Thyroid gland (tissue), 4 donors: ENCODE measurements around the gene ZNF283. TPM values are rescaled to one million over a fixed set of nuclear protein-coding genes. Genes with fewer than 3 reads are reported as not detected.
"Not testable (repeated sequence)": the region's sequence is repeated elsewhere in the genome, so short reads cannot be mapped to it uniquely, and the experiment has no call there.

Experiments
- DNase-seq, 2 donors: peaks; one replicate each; pipeline ENCODE4 v3.0.0-alpha.2; 2019
- H3K27ac ChIP-seq, 3 donors: fragments of 200-600 bp; sonication (generic); 1 replicate in 2 of 3; 2 replicates in 1 of 3; pipeline ENCODE4 v1.5.1; 2016 to 2019; ENCODE audit warnings: mild to moderate bottlenecking in 1 of 3, moderate library complexity in 1 of 3
- H3K27me3 ChIP-seq: fragments of 200-600 bp; sonication (generic); one replicate; pipeline ENCODE4 v1.5.1; 2019
- H3K36me3 ChIP-seq, 2 donors: fragments of 200-600 bp; sonication (generic); one replicate each; pipeline ENCODE4 v1.5.1; 2016 to 2019
- H3K4me1 ChIP-seq, 2 donors: fragments of 200-600 bp; sonication (generic); one replicate each; pipeline ENCODE4 v1.5.1; 2017 to 2019
- H3K4me3 ChIP-seq, 3 donors: fragments of 200-600 bp; sonication (generic); replicated peaks in 1 of 3; 1 replicate in 2 of 3; 2 replicates in 1 of 3; pipeline ENCODE4 v1.5.1; 2016; ENCODE audit warnings: mild to moderate bottlenecking in 1 of 3
- H3K9me3 ChIP-seq: fragments of 200-600 bp; sonication (generic); one replicate; pipeline ENCODE4 v1.5.1; 2017
- POLR2A ChIP-seq, 2 donors: fragments of 450-650 bp; IDR thresholded peaks; one replicate each; pipeline ENCODE4 v1.6.1; 2017; ENCODE audit warnings: antibody characterized with exemption in 2 of 2, mild to moderate bottlenecking in 2 of 2, moderate library complexity in 1 of 2
- WGBS, 2 donors: methylation state at CpG; one replicate each; pipeline ENCODE4 v1.1.5; 2017; 5-methylcytosine and 5-hydroxymethylcytosine counted together
- intact Hi-C: fragments of 100-400 bp; cut with DNase I; formaldehyde crosslinking; loops from one replicate; pipeline ENCODE4 v1.15.1; 2023
- total RNA-seq, 4 donors: library from RNA; depleted of rRNA; stranded (reverse); fragments of >200 nt; gene quantifications; one replicate each; pipeline ENCODE4 v1.2.3, GENCODE V29; 2016
- TF ChIP-seq, protein P1 (sequence below), 6 experiments: fragments of 200-600 bp in 3 of 6; fragments of 450-650 bp in 3 of 6; sonication (generic) in 3 of 6; IDR thresholded peaks; one replicate each; pipeline ENCODE4 v1.5.1; 2016 to 2019; ENCODE audit warnings: antibody characterized with exemption in 6 of 6, mild to moderate bottlenecking in 2 of 6, inconsistent platforms in 1 of 6, moderate library complexity in 1 of 6

ZNF283 gene
- total RNA-seq, 4 donors from 2014 or later = 9.9 to 29.1 (median 18.9) TPM

DNA sequence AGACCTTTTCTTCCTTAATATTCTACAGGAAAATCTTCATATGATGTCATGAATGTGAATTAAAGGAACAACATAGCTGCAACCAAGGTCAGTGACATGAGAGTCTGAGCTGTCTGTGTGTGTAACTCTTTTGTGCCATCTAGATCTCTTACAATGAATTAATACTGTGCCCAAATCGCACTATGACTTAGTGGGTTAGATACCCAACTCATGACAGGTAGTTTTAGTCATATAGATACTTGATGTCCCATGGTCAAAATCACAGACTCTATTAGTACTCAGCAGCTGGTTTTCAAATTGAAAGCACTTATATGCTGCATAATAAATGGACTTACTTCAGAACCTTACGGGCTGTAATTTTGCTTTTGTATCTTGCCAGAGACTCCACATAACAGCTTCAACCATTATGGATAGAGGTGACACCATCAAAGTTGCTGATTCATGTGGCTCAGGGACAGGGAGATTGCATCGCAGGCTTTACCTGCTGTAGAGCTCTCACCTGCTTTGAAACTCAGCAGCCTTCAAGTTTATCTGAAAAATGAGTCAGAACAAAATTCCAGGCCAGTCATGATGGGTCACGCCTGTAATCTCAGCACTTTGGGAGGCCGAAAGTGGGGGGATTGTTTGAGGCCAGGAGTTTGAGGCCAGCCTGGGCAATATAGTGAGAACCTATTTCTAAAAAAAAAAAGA, 12.3 kb upstream of the ZNF283 start:
- TF ChIP-seq, protein P1, sequence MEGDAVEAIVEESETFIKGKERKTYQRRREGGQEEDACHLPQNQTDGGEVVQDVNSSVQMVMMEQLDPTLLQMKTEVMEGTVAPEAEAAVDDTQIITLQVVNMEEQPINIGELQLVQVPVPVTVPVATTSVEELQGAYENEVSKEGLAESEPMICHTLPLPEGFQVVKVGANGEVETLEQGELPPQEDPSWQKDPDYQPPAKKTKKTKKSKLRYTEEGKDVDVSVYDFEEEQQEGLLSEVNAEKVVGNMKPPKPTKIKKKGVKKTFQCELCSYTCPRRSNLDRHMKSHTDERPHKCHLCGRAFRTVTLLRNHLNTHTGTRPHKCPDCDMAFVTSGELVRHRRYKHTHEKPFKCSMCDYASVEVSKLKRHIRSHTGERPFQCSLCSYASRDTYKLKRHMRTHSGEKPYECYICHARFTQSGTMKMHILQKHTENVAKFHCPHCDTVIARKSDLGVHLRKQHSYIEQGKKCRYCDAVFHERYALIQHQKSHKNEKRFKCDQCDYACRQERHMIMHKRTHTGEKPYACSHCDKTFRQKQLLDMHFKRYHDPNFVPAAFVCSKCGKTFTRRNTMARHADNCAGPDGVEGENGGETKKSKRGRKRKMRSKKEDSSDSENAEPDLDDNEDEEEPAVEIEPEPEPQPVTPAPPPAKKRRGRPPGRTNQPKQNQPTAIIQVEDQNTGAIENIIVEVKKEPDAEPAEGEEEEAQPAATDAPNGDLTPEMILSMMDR (IDR thresholded peaks at IDR 0.05) = no peak
- TF ChIP-seq POLR2A (IDR thresholded peaks at IDR 0.05) = no peak
- no peak for DNase-seq
- intact Hi-C loops = no loop called here
- H3K27me3 ChIP-seq = no peaks in the 10 kb centered on the region
- H3K27ac ChIP-seq = no peak overlapping the region
- H3K4me1 ChIP-seq = no peaks in the 10 kb centered on the region
- H3K36me3 ChIP-seq = no peaks in the 10 kb centered on the region
- no peaks in the 10 kb centered on the region for H3K9me3 ChIP-seq
- 76 to 81% methylated on average over 5 of the region's 5 CpGs for whole genome bisulfite sequencing, 2 donors
- no peak overlapping the region for H3K4me3 ChIP-seq

DNA sequence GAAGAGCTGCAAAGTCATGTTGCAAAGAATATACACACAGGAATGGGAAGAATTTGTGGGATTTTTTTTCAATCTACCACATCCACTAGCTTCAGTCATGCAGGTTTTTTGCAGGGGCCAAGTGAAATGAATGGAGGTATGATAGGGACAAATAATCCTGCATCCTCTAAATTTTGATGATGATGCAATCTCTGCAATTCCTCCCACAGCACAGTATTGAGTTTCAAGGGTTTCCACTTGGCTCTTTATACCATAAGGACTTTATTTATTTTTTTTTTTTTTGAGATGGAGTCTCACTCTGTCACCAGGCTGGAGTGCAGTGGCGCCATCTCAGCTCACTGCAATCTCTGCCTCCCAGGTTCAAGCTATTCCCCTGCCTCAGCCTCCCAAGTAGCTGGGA, 9.7 kb upstream of the ZNF283 start:
- H3K9me3 ChIP-seq, H3K4me1 ChIP-seq, H3K36me3 ChIP-seq, intact Hi-C loops, H3K27me3 ChIP-seq, H3K4me3 ChIP-seq, H3K27ac ChIP-seq, DNase-seq: not testable (repeated sequence)
- 83 to 96% methylated on average over 1 of the region's 1 CpG for WGBS, 2 donors

DNA sequence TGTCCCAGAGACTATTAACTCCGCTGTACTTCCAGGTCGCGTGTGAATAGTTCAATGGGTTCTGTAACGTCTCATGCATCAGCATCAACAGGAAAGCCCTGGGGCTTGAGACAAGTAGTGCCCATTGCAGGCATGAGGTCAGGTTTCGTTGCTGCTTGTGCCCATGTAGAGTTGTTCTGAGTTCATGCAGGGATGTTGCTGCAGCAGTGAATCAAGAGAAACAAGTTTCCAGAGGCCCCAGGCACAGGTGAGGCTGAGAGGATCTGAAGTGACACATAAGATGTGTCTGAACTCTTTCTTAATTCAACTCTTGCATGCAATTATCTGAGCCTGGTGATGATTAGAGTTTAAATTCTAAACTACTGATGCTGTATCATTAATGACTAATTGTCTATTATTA, 8.6 kb upstream of the ZNF283 start:
- TF ChIP-seq, protein P1 (IDR thresholded peaks at IDR 0.05) = no peak
- no peak for TF ChIP-seq POLR2A (IDR thresholded peaks at IDR 0.05)
- Histone ChIP-seq H3K27me3 (no peaks in the 10 kb centered on the region), H3K4me3 (no peak overlapping the region), H3K27ac (no peak overlapping the region), H3K4me1 (peaks cover 0 to 4% of the 10 kb centered on the region in 2 donors), H3K9me3 (no peaks in the 10 kb centered on the region), H3K36me3 (no peaks in the 10 kb centered on the region)
- no peak for DNase-seq
- 74 to 86% methylated on average over 5 of the region's 5 CpGs for WGBS, 2 donors
- intact Hi-C loops = no loop called here

DNA sequence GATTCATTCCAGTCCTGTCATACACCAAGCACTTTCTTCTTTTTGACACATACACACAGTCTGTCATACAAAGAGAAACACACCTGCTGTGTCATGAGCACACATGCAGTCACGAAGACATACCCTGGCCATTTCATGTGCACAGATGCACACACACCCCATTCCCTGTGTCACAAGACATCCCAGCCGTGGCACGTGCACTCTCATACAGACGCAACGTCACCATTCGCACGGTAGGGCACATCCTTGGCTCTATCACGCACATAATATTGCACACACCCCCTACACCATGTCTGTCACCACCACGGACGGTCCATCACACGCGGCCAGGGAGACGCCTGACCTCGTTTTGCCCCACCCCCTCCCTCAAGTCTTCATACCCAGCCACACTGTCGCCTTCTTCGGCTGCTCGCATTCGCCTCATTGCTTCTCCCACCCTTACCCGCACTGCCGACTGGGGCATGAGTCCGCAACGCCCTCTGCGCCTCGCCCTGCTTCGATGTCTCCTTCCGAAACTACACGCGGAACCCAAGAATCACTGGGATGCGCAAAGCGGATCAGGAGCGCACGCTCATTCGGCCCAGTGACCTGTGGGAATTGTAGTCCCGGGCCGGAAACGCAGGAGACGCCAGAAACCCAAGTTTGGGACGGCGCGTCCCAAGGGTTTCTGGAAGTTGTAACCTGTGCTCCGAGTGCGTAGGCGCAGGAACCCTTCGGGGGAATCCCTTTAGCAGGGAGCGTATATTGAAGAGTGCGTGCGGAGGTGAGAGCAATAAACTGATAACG, 6.8 kb upstream of the ZNF283 start:
- intact Hi-C loops = no loop called here
- H3K27ac ChIP-seq = no peak overlapping the region
- H3K9me3 ChIP-seq = no peaks in the 10 kb centered on the region
- TF ChIP-seq POLR2A (IDR thresholded peaks at IDR 0.05) = no peak
- TF ChIP-seq, protein P1 (IDR thresholded peaks at IDR 0.05) = no peak
- no peaks in the 10 kb centered on the region for H3K36me3 ChIP-seq
- WGBS, 2 donors = 16 to 18% methylated on average over 39 to 48 of the region's 48 CpGs
- peak overlapping the region in 2 of 3 donors; percentile 10 to 23 for H3K4me3 ChIP-seq
- peaks cover 0 to 4% of the 10 kb centered on the region in 2 donors for H3K4me1 ChIP-seq
- DNase-seq = peak; percentile 30
- H3K27me3 ChIP-seq = no peaks in the 10 kb centered on the region

DNA sequence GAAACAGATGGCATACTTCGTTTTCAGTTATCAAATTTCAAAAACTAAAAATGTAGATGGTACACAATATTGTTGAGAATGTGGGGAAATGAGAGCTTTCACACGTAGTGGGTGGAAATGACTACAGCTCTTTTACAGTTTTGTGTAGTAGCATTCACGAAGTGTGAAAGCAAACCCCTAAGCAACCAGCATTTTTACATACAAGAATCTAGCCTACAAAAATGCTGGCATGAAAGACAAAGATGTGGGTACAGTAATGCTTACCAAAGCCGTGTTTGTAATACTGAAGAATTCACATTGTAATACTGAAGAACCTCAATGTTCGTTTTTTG, 6.3 kb upstream of the ZNF283 start:
- peak overlapping the region in 2 of 3 donors; percentile 10 to 23 for H3K4me3 ChIP-seq
- TF ChIP-seq, protein P1 (IDR thresholded peaks at IDR 0.05) = no peak
- no peak for TF ChIP-seq POLR2A (IDR thresholded peaks at IDR 0.05)
- peaks cover 0 to 4% of the 10 kb centered on the region in 2 donors for H3K4me1 ChIP-seq
- intact Hi-C loops = no loop called here
- no peak overlapping the region for H3K27ac ChIP-seq
- no peaks in the 10 kb centered on the region for H3K36me3 ChIP-seq
- H3K9me3 ChIP-seq = no peaks in the 10 kb centered on the region
- no peaks in the 10 kb centered on the region for H3K27me3 ChIP-seq
- 34 to 39% methylated on average over 5 of the region's 5 CpGs for WGBS, 2 donors
- DNase-seq = no peak

DNA sequence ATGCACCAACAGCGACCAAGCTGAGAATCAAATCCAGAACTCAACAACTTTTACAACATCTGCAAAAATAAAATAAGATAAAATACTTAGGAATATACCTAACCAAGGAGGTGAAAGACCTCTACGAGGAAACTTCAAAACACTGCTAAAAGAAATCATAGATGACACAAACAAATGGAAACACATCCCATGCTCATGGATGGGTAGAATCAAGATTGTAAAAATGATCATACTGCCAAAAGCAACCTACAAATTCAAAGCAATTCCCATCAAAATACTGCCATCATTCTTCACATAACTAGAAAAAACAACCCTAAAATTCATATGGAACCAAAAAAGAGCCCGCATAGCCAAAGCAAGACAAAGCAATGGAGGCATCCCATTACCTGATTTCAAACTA, 3.3 kb upstream of the ZNF283 start:
- 83 to 92% methylated on average over 3 of the region's 3 CpGs for WGBS, 2 donors
- H3K27ac ChIP-seq, intact Hi-C loops, H3K27me3 ChIP-seq, H3K4me3 ChIP-seq, DNase-seq, H3K36me3 ChIP-seq, H3K9me3 ChIP-seq: not testable (repeated sequence)
- H3K4me1 ChIP-seq = peaks cover 7 to 14% of the 10 kb centered on the region in 2 donors

DNA sequence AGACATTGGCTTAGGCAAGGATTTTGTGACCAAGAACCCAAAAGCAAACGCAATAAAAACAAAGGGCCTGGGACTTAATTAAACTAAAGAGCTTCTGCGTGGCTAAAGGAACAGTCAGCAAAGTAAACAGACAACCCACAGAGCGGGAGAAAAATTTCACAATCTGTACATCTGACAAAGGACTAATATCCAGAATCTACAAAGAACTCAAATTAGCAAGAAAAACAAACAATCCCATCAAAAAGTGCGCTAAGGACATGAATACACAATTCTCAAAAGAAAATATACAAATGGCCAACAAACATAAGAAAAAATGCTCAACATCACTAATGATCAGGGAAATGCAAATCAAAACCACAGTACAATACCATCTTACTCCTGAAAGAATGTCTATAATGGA, 2.5 kb upstream of the ZNF283 start:
- H3K27me3 ChIP-seq, intact Hi-C loops, H3K36me3 ChIP-seq, H3K27ac ChIP-seq, H3K4me3 ChIP-seq, H3K9me3 ChIP-seq, DNase-seq: not testable (repeated sequence)
- peaks cover 7 to 14% of the 10 kb centered on the region in 2 donors for H3K4me1 ChIP-seq
- WGBS, 2 donors = 61 to 62% methylated on average over 4 of the region's 4 CpGs
